ENCODE results near the gene SMG5. TPM values are rescaled to one million over a fixed set of nuclear protein-coding genes. Genes with fewer than 3 reads are reported as not detected.

Gene SMG5
- total and polyA plus RNA-seq, 2 donors (not counting 1 experiment from before 2014, with no cell fraction given): 18.6 to 65.9 TPM

- DNase-seq (ENCODE audit: low read depth in 2 of 2): peak; percentile 54 to 63
- H3K27ac ChIP-seq (ENCODE audit: insufficient read depth, low read length): no peak overlapping the region
- H3K4me1 ChIP-seq (ENCODE audit: control insufficient read depth, extremely low read depth, insufficient read depth, low read length): no peaks in the 10 kb centered on the region
- H3K4me2 ChIP-seq (ENCODE audit: extremely low read depth, insufficient read depth, low read length): no peak overlapping the region
- H4K20me1 ChIP-seq (ENCODE audit: control insufficient read depth, extremely low read depth, insufficient read depth, low read length): no peaks in the 10 kb centered on the region
- no peaks in the 10 kb centered on the region for H3K27me3 ChIP-seq (ENCODE audit: control insufficient read depth, insufficient read depth, low read length)
- no peak overlapping the region for H3K4me3 ChIP-seq (replicated peaks in 1 of 4; ENCODE audit: control extremely low read depth in 1 of 4, insufficient read depth in 1 of 4, low read depth in 3 of 4, low read length in 4 of 4)
- H3K9ac ChIP-seq (ENCODE audit: insufficient read depth, low read length): no peak overlapping the region
- no peaks in the 10 kb centered on the region for H3K9me3 ChIP-seq (ENCODE audit: control insufficient read depth, insufficient read depth, low read depth, low read length)
- no peak overlapping the region for H2AFZ ChIP-seq (ENCODE audit: low read length)
- H3K36me3 ChIP-seq (ENCODE audit: control insufficient read depth, insufficient read depth, low read length): peaks cover 17% of the 10 kb centered on the region
- TF ChIP-seq EZH2 (IDR thresholded peaks at IDR 0.05; ENCODE audit: low read length, missing control alignments): no peak
- no peak for TF ChIP-seq CTCF (conservative IDR thresholded peaks at IDR 0.05 in 1 of 2, IDR thresholded peaks at IDR 0.05 in 1 of 2; ENCODE audit: low read depth in 1 of 2, low read length in 2 of 2)
- H3K79me2 ChIP-seq (ENCODE audit: control insufficient read depth, insufficient read depth, low read length): no peaks in the 10 kb centered on the region
Measured at GRCh38 chr1:156308078-156308477, 25.5 kb upstream of the SMG5 start.

- Histone ChIP-seq H3K27me3 (ENCODE audit: control insufficient read depth, insufficient read depth, low read length) (no peaks in the 10 kb centered on the region), H3K9ac (ENCODE audit: insufficient read depth, low read length) (no peak overlapping the region), H3K9me3 (ENCODE audit: control insufficient read depth, insufficient read depth, low read depth, low read length) (no peaks in the 10 kb centered on the region), H3K4me3 (replicated peaks in 1 of 4; ENCODE audit: control extremely low read depth in 1 of 4, insufficient read depth in 1 of 4, low read depth in 3 of 4, low read length in 4 of 4) (no peak overlapping the region), H4K20me1 (ENCODE audit: control insufficient read depth, extremely low read depth, insufficient read depth, low read length) (no peaks in the 10 kb centered on the region), H3K36me3 (ENCODE audit: control insufficient read depth, insufficient read depth, low read length) (peaks cover 11% of the 10 kb centered on the region), H3K79me2 (ENCODE audit: control insufficient read depth, insufficient read depth, low read length) (no peaks in the 10 kb centered on the region), H2AFZ (ENCODE audit: low read length) (no peak overlapping the region), H3K4me1 (ENCODE audit: control insufficient read depth, extremely low read depth, insufficient read depth, low read length) (no peaks in the 10 kb centered on the region), H3K4me2 (ENCODE audit: extremely low read depth, insufficient read depth, low read length) (no peak overlapping the region), H3K27ac (ENCODE audit: insufficient read depth, low read length) (no peak overlapping the region)
- no peak for TF ChIP-seq CTCF (conservative IDR thresholded peaks at IDR 0.05 in 1 of 2, IDR thresholded peaks at IDR 0.05 in 1 of 2; ENCODE audit: low read depth in 1 of 2, low read length in 2 of 2)
- no peak for TF ChIP-seq EZH2 (IDR thresholded peaks at IDR 0.05; ENCODE audit: low read length, missing control alignments)
- DNase-seq (ENCODE audit: low read depth in 2 of 2): peak in 1 of 2 donors; percentile 15
Measured at GRCh38 chr1:156305215-156305614, 22.6 kb upstream of the SMG5 start.

GRCh38 chr1:156303241-156303640 is 20.6 kb upstream of the SMG5 start:
- no peak for TF ChIP-seq CTCF (conservative IDR thresholded peaks at IDR 0.05 in 1 of 2, IDR thresholded peaks at IDR 0.05 in 1 of 2; ENCODE audit: low read depth in 1 of 2, low read length in 2 of 2)
- no peak for TF ChIP-seq EZH2 (IDR thresholded peaks at IDR 0.05; ENCODE audit: low read length, missing control alignments)
- Histone ChIP-seq H3K27me3 (ENCODE audit: control insufficient read depth, insufficient read depth, low read length) (no peaks in the 10 kb centered on the region), H3K4me3 (replicated peaks in 1 of 4; ENCODE audit: control extremely low read depth in 1 of 4, insufficient read depth in 1 of 4, low read depth in 3 of 4, low read length in 4 of 4) (no peak overlapping the region), H3K79me2 (ENCODE audit: control insufficient read depth, insufficient read depth, low read length) (no peaks in the 10 kb centered on the region), H3K27ac (ENCODE audit: insufficient read depth, low read length) (no peak overlapping the region), H3K4me1 (ENCODE audit: control insufficient read depth, extremely low read depth, insufficient read depth, low read length) (no peaks in the 10 kb centered on the region), H3K36me3 (ENCODE audit: control insufficient read depth, insufficient read depth, low read length) (peaks cover 6% of the 10 kb centered on the region), H2AFZ (ENCODE audit: low read length) (no peak overlapping the region), H3K9me3 (ENCODE audit: control insufficient read depth, insufficient read depth, low read depth, low read length) (no peaks in the 10 kb centered on the region), H3K4me2 (ENCODE audit: extremely low read depth, insufficient read depth, low read length) (no peak overlapping the region), H3K9ac (ENCODE audit: insufficient read depth, low read length) (no peak overlapping the region), H4K20me1 (ENCODE audit: control insufficient read depth, extremely low read depth, insufficient read depth, low read length) (no peaks in the 10 kb centered on the region)
- no peak for DNase-seq (ENCODE audit: low read depth in 2 of 2)
